ENCODE results near the gene PCSK2. TPM values are rescaled to one million over a fixed set of nuclear protein-coding genes. Genes with fewer than 3 reads are reported as not detected.
"Not testable (repeated sequence)": the region's sequence is repeated elsewhere in the genome, so short reads cannot be mapped to it uniquely, and the experiment has no call there.

Gene PCSK2
- total RNA-seq, 1 donor from 2014 or later: 28.7 TPM

- Mint-ChIP-seq H3K27me3 (ENCODE audit: unreplicated experiment) (no peaks in the 10 kb centered on the region), H3K4me1 (ENCODE audit: low read depth, unreplicated experiment) (no peaks in the 10 kb centered on the region), H3K27ac (ENCODE audit: unreplicated experiment) (no peak overlapping the region), H3K36me3 (ENCODE audit: unreplicated experiment) (no peaks in the 10 kb centered on the region), H3K4me3 (ENCODE audit: unreplicated experiment) (no peak overlapping the region), H3K9me3 (ENCODE audit: unreplicated experiment) (no peaks in the 10 kb centered on the region)
- no peak for TF ChIP-seq CTCF (IDR thresholded peaks at IDR 0.05; ENCODE audit: partially characterized antibody, unreplicated experiment)
- DNase-seq: no peak
These were observed 16.5 kb upstream of the PCSK2 start for GRCh38 chr20:17210387-17210786.

DNA sequence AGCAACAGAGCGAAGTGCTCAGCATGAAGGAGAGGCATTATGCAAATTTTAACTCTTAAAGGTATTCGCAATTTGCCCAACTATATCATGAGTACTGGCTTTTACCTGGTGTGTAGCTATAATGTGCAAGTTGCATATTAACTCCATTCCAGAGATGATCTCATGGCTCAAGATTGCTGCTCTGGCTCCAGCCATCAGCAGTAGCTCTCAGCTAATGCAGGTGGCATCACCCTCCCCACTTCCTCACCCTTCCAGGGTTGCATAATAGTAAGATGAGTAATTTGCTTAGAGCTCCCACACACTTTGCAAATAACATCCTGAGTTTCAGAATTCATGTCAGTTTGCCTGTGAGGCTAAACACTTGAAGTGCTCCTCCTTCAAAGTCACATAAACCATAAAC lies 15.9 kb upstream of the PCSK2 start:
- Mint-ChIP-seq H3K4me1 (ENCODE audit: low read depth, unreplicated experiment) (no peaks in the 10 kb centered on the region), H3K4me3 (ENCODE audit: unreplicated experiment) (no peak overlapping the region), H3K36me3 (ENCODE audit: unreplicated experiment) (no peaks in the 10 kb centered on the region), H3K27me3 (ENCODE audit: unreplicated experiment) (no peaks in the 10 kb centered on the region), H3K9me3 (ENCODE audit: unreplicated experiment) (no peaks in the 10 kb centered on the region), H3K27ac (ENCODE audit: unreplicated experiment) (no peak overlapping the region)
- TF ChIP-seq CTCF (IDR thresholded peaks at IDR 0.05; ENCODE audit: partially characterized antibody, unreplicated experiment): no peak
- no peak for DNase-seq

DNA sequence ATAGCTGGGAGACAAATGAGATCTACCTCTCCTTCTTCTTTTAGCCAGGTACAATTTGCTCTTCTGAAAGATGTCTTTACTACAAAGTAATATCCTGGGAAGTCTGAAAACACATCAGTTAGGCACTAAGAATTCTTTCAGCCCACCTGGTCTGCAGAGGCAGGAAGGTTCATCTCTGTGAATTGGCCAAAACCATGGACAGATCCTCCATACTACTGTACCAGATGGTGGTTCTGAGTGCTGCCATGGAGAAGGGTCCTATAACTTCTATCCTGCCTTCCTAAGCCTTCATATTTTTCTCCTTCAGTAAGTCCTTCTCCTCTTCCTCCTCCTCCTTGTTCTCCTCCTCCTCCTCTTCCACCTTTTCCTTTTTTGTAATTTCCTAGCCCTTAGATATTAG lies 11.7 kb upstream of the PCSK2 start:
- no peak for DNase-seq
- no peak overlapping the region for H3K27ac Mint-ChIP-seq (ENCODE audit: unreplicated experiment)
- no peaks in the 10 kb centered on the region for H3K4me1 Mint-ChIP-seq (ENCODE audit: low read depth, unreplicated experiment)
- H3K4me3 Mint-ChIP-seq (ENCODE audit: unreplicated experiment): no peak overlapping the region
- no peaks in the 10 kb centered on the region for H3K9me3 Mint-ChIP-seq (ENCODE audit: unreplicated experiment)
- H3K36me3 Mint-ChIP-seq (ENCODE audit: unreplicated experiment): no peaks in the 10 kb centered on the region
- TF ChIP-seq CTCF (IDR thresholded peaks at IDR 0.05; ENCODE audit: partially characterized antibody, unreplicated experiment): no peak
- no peaks in the 10 kb centered on the region for H3K27me3 Mint-ChIP-seq (ENCODE audit: unreplicated experiment)

GRCh38 chr20:17219856-17220255 lies 7.0 kb upstream of the PCSK2 start:
- H3K27ac Mint-ChIP-seq (ENCODE audit: unreplicated experiment); H3K27me3 Mint-ChIP-seq (ENCODE audit: unreplicated experiment); H3K4me1 Mint-ChIP-seq (ENCODE audit: low read depth, unreplicated experiment); H3K9me3 Mint-ChIP-seq (ENCODE audit: unreplicated experiment); H3K4me3 Mint-ChIP-seq (ENCODE audit: unreplicated experiment); H3K36me3 Mint-ChIP-seq (ENCODE audit: unreplicated experiment); DNase-seq: not testable (repeated sequence)

DNA sequence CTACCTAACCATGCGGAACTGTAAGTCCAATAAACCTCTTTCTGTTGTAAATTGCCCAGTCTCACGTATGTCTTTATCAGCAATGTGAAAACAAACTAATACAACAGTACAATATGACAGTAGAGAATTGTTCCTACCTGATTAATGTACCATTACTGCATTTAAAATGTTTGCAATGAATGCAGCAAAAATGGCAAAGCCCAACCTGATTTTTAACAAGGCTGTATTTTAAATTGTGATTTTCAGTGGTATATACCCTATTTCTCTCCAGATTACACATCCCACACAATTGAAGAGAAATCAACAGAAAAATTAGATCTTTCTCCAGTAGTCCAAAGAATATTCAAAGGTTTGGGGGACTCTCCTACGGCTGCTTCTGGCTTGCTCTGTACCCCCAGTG lies 3.3 kb upstream of the PCSK2 start:
- peaks cover 5% of the 10 kb centered on the region for H3K4me1 Mint-ChIP-seq (ENCODE audit: low read depth, unreplicated experiment)
- no peak for TF ChIP-seq CTCF (IDR thresholded peaks at IDR 0.05; ENCODE audit: partially characterized antibody, unreplicated experiment)
- no peaks in the 10 kb centered on the region for H3K36me3 Mint-ChIP-seq (ENCODE audit: unreplicated experiment)
- H3K27me3 Mint-ChIP-seq (ENCODE audit: unreplicated experiment): peaks cover 22% of the 10 kb centered on the region
- no peak overlapping the region for H3K27ac Mint-ChIP-seq (ENCODE audit: unreplicated experiment)
- no peak overlapping the region for H3K4me3 Mint-ChIP-seq (ENCODE audit: unreplicated experiment)
- peaks cover 8% of the 10 kb centered on the region for H3K9me3 Mint-ChIP-seq (ENCODE audit: unreplicated experiment)
- no peak for DNase-seq

All from glutamatergic neuron (in vitro differentiated cells).